Measurements from ENCODE around the gene QPCTL.

Gene QPCTL

DNA sequence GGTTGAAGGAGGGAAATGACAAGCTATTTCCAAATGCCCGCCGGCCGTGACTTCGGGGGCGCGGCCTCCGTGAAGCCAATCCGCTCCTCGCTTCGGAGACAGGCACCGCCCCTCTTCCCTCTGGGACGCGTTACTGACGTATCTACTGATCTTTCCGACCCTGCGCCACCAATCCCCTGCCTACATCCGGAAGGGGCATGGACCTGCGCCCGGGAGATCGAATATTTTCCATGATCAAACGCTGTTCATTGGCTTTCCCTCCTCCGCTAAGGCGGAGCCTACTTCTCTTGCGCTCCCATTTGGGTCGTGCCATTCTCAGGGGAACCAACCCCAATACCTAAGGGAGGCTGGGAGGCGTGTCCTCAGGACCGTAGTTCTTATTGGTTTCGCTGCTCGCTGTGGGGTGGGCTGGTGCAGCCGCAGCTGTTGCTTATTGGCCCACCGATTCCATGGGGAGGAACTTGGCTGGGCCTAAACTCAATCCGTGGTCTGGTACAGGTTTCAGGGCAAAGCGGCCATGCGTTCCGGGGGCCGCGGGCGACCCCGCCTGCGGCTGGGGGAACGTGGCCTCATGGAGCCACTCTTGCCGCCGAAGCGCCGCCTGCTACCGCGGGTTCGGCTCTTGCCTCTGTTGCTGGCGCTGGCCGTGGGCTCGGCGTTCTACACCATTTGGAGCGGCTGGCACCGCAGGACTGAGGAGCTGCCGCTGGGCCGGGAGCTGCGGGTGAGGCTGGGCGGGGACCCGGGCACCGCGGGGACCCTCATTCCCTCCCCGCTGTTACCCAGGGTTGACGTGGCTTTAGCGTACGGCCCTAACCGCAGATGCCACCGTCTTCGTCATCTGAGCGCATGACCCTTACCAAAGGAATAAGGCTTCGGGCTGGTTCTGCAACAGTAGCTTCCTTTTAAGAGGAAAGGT lies at the start of gene QPCTL:
QPCTL (plus strand) TSS at position 480 of the 919 bp plus-strand sequence; CDS start at position 518, 38 bp downstream.
- DNase-seq: peak; percentile 94

DNA sequence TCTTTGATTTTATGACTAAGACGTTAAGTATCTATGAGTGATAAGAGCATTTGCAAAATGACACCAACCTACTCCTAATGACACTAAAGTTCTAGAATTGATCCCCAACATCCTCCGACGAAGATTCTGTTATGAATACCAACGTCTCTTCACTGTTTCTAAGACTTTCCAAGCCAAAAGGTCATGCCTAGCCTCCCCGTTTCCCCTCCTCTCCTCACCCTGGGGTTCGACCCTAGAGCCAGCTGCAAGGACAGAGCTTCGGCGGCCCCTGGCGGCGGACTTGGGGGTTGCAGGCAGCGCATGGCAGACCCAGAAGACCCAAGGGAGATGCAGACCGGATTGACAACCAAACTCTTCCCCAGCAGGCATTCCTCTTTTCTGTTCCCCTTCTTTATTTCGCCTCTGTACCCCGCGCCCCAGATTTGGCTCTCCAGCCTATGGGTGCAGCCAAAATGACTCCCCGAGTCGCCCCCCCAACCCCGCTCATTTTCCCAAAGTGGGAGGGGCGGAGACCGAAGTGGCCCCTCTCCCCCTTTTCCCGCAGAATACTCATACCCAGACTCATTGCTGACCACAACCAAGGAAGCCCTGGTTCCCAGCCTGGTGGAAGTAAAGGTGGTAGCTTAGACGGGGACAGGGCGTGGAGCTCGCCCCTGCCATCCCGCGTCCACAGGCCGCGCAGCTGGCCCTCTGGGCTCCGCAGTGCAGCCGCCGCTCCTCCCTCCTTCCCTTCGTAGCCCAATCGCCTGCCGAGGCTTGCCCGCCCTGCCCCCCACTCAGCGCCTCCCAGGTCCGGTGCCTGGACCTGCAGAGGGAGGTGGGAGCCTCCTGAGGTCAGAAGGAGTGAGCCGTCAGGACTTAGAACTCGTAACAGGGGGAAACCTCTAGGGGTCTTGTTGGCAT lies 49.2 kb upstream of the QPCTL start:
- peak; percentile 89 for DNase-seq

DNA sequence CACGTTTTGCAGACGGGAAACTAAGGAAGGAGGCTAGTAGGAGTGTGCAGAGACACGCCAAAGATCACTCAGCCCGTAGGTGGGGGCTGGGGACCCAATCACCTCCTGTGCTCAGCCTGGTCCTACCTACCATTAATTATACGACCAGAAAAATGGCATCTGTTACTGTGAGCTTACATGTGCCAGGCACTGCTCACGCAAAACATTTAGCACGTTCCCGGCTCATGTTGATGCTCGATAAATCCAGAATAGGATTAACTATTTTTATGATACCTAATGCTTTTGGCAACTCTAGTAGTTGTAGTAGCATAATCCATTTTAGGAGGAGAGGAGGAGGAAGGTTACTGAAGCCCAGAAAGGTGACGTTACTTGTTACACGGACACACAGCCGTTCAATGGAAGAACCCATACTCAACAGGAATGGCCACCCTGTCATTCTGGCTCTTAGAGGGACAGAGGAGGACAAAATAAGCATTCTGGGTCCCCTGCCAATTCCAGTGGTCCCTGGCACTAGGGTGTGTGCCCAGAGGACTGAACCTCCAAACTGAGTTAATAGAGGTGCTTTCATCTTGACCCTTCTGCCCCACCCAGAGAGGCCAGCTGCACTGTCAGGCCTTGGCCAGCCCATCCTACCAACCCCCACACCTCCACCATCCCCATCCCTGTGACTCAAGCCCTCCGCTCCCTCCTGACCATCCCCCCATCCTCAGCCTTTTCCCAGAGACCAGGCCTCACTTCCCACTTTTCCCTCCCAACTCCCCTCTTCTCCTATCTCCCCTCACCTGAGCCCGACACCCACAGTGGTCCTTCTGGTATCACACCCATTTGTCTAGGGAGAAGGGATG lies 48.3 kb upstream of the QPCTL start:
- no peak for DNase-seq

DNA sequence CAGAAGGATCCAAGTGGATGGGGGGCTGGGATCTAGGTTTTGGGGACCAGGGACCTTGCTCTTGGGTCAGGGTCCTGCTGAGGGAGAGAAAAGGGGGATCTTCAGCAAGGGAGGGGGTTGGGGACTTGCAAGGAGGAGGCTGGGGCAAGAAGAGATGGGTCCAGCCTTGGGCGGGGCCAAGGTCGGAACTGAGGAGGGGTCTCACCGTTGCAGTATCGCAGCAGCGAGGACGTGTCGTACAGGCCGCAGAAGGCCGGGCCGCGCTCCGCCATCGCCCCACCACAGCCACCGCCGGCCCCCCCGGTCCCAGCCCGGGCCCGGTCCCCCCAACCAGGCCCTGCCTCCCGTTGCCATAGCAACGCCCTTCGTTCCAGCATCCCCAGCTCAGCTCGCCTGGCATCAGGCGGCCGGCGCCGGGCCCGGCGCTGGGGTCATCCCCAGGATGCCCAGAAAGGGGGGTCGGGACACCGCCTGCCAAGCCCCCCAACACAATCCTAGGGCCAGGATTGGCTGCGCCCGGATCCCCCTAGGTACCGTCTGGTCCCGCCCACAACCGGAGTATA lies 47.3 kb upstream of the QPCTL start:
- no peak for DNase-seq

DNA sequence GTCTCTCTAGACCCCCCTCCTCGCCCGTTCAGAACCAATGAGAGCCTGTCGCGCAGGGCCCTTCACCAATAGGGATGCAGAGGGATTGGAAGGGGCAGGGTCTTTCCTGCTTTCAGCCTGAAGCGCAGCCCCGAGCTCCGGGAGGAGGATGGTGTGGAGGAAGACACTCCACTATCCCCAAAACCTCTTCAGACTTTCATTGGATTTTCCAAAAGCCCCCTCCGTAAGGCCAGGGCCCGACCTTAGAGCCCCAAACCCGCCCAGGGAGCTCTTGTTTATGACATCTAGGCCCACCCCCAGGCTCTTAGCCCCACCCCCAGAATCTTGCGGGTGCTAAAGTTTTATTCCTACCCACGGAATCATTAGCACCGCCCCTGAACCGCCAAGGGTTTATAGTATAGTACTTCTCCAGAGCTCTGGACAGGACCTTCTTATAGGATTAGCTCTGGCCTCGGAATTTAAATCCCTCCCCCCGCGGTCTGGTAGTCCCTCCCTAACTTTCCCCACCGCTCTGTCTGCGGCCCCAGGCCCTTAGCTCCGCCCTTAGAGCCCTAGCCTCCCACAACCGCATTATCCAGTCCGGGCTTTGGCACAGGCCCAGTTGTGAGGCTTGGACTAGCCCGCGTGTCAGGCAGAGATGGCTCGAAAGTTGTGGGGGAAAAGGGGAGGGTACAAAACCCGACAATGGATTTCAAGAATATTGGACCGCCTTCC lies 46.7 kb upstream of the QPCTL start:
- peak; percentile 68 for DNase-seq

DNA sequence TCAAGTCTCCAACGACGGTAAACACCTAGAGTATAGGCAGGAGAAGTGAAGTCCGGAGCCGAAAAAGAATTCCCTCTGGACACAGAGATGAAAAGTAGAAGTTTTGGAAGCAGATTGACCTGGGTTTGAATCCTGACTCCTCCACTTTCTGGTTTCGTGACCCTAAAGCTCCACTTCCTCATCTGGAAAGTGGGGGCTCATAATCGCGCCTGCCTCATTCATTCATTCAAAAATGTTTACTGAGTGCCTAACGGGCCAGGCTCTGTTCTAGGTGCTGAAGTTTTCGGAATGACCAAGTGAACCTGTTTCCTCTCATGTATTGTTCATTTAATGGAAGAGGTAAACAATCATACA lies 46.1 kb upstream of the QPCTL start:
- no peak for DNase-seq

DNA sequence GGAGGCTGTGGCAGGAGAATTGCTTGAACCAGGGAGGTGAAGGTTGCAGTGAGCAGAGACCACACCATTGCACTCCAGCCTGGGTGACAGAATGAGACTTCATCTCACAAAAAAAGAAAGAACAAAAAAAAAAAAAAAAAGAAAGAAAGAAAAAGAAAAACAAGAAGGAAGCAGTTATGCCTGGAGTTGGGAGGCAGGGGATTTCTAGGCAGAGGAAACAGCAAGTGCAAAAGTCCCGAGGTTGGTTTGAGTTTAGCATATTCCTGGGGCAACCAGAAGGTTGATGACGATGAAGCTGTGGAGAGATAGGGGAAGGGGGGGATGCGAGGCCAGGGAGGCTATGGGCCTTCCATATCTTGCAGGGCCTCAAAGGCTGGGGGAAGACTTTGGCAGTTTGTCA lies 41.7 kb upstream of the QPCTL start:
- no peak for DNase-seq

DNA sequence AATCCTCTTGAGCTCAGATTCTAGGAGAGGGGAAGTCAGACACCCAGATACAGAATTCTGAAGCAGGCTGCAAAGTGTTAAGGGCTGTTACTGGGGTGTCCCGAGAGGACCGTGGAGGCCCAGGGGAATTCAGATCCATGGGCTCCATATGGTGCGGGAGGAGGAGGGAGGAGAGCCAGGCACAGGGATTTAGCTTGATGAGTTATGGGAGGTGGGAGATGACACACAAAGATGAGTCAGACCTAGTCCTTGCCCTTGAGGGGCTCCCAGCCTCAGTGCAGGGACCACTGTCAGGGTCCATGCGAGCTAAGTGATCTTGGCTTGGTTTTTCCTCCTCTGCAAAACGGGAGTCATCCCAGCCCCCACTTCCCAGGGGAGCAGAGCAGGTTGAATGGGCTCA lies 38.8 kb upstream of the QPCTL start:
- no peak for DNase-seq

DNA sequence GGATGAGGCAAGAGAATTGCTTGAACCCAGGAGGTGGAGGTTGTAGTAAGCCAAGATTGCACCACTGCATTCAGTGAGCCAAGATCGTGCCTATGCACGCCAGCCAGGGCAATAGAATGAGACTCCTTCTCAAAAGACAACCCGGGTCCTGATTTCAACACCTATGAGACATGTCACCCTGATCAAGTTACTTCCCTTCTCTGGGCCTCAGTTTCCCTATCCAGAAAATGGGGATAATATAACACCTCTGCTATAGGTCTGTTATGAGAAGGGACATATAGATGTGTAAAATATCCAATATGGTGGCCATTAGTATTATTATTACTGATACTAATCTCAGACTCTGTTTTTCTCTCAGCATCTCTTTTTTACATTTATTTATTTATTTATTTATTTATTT lies 37.4 kb upstream of the QPCTL start:
- no peak for DNase-seq

DNA sequence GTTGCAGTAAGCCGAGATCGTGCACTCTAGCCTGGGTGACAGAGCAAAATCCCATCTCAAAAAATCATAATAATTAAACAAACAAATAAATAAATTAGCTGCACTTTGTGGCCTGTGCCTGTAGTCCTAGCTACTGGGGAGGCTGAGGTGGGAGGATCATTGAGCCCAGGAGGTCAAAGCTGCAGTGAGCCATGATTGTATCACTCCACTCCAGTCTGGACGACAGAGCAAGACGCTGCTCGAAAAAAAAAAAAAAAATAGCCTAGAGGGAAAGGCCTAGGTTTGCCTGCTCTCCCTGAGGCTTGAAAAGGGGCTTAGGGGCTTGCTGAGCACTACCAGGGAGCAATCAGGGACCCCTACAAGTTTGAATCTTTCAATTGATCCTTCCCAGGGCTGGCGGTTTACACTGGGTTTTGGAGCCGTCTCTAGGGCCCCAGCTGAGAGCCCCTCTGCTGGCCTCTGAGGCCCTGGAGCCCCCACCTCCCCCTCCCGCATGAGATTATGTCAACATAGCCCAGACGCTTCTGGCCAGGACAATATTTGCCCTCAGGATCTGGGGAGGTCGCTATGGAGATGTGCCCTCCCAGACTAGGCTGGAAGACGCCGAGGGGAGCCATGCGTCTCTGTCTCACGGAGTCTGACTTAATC lies 34.8 kb upstream of the QPCTL start:
- DNase-seq: no peak

DNA sequence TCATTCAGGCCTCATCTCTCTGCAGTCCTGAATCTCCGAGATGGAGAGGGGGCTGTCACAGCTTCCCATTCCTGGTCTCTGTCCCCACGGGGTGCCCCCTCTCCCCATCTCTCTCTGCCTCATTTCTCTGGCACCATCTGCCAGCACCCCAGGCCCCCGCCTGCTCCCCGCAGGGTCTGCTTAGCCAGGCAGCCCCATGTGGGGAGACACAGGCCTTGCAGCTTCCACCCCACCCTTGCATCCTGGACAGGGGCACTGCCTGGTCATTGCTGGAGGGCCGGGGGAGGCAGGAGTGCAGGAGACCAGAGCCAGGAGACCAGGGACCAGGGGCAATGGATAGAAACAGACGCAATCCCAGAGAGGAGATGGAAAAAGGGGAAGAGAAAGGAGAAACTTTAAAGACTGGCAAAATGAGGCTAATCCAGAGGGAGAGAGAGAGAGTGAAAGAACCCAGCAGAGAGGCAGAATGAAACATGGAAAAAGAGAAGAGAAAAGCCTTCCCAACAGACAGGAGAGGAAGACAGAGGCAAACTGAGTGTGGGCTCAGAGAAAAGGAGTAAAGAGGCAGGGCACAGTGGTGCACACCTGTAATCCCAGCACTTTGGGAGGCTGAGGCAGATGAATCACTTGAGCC lies 33.3 kb upstream of the QPCTL start:
- DNase-seq: no peak

DNA sequence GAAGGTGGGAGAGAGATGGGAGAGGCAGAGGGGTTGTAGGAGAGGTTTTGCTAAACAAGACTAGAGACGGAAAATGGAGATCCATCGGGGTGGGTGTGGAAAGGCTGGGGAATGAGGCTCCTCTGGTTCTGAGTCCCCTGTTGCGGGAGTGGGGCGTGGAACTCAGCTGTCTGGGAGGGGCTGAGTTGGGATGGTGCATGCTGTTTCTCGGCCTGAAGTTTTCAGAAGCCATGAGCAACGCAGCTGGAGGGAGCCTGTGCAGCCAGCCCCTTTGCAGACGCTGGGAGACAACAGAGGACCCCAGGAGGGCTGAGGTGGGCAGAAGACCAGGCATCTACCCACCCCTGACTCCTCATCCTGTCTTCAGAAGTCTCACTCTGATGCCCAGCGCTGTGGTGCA lies 31.8 kb upstream of the QPCTL start:
- no peak for DNase-seq

DNA sequence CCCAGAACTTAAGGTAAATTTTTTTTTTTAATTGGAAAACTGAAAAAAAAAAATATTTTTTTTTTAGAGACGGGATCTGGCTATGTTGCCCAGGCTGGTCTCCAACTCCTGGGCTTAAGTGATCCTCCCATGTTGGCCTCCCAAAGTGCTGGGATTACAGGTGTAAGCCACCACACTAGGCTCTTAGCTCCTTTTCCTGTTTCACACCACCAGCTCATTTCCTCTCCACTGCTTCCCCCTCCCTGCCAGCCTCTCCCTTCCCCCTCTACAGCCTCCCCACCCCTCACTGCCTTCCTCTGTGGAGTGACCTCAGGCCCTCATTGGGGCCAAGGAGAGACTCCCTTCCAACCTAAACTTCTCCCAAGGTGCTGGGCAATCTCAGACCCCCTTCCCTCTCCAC lies 28.7 kb upstream of the QPCTL start:
- DNase-seq: no peak

DNA sequence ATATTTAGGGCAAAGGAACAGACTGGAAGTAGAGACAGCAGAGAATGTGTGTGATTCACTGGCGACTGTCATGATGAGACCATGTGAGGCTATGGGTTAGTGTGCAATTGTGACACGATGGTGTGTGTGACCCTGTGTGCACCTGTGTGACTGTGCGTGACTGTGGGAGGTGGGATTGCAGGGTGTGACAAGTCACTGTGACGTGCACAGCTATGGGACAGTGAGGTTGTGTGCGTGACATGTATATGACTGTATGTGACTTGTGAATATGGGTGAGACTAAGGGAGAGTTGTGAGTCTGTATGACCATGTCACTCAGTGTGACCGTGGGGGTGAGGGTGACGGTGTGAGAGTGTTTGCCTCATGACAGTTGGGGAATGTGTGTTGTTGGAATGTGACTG lies 27.9 kb upstream of the QPCTL start:
- DNase-seq: no peak

DNA sequence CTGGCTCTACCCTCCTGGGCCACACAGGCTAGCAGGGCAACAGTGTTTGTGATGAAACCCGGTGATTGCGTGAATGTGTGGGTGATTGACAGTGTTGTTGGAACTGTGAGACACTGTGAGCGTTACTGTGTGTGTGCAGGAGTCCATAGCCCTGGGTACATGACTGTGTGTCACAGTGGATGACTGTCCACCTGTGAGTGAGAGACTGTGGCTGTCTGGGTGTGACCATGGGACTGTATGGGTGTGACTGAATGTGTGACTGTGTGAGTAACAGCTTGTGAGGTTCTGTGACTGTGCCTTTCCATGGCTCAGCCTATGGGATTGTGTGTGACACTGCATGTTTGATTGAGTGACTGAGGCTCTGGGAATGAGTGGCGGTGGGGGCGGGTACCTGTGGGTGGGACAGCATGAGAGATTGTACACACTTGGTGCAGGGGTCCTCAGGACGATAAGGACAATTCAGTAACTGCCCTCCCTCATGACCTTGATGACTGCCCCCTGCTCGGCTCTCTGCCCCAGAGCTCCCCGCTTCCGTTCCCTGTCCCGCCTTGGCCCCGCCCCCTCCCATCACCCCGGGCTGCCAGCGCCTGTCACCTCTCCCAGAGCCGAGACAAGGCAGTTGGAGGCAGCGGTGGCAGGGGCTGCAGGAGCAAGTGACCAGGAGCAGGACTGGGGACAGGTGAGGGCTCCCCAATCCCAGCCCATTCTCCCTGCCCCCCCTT lies 24.7 kb upstream of the QPCTL start, which contains the start of gene GIPR:
GIPR (plus strand) TSS at position 602 of the 722 bp plus-strand sequence. CDS start 1,300 bp downstream, outside the sequence.
- peak; percentile 47 for DNase-seq

DNA sequence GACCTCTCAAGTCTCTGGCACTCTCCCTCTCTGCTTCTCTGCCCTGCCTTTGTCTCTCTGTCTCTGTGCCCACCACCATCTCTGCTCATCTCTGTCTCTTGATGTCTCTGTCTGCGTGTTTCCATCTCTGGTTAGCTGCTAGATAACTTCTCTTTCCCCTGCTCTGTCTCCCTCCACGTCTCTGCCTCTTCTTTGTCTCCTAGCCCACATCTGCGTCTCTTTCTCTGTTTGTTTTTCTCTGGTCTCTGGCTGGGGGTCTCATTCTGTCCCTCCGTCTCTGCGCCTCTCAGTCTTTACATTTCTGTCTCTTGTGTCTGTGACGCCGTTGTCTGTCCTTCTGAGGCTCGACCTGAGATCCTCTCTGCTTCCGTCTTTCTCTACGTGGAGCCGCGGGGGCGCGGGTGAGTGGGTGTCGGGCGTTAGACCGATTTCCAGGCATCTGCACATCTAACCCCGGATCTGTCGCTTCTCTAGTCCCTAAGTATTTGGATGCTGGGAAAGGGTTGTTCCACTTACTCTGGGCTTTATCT lies 24.1 kb upstream of the QPCTL start:
- DNase-seq: no peak

DNA sequence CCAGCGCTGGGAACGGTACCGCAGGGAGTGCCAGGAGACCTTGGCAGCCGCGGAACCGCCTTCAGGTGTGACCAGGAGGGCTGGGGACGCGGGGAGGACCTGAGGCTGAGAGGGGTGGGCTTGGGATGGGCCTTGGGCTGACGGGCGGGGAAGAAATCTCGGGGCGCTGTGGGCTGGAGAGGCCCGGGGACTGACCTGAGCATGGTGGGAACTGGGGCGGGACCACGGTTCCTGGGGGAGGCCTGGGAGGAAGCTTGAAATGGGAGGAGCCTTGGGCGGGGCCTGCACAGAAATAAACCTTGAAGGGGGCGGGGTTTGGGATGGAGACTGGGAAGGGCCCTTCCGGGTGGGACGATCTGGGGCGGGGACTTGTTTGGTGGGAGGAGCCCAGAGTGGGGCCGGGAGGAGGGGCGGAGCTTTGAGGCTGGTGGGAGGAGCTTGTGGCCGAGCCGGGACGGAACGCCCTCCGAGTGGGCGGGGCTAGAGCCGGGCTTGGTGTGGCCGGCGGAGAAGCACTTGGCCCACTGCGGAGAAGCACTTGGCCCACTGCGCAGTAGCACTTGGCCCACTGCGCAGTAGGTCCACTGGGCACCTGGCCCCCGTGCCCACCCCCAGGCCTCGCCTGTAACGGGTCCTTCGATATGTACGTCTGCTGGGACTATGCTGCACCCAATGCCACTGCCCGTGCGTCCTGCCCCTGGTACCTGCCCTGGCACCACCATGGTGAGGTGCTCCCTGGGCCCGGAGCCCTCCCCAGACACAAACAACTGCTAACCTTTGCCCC lies 21.6 kb upstream of the QPCTL start:
- DNase-seq: peak; percentile 51

DNA sequence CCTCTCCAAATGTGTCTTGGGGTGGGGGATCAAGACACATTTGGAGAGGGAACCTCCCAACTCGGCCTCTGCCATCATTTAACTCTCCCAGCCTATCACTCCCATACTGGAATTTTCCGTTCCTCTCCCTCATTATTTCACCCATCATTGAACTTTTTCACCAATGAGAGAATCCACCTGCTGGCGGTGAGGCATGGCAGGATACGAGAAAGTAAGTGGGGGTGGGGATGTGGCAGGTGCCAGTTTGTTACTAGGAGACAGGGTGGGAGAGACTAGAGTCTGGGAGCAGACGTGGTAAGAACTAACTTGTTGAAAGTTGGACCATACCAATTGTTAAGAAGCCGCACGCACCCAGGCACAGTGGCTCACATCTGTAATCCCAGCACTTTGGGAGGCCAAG lies 17.5 kb upstream of the QPCTL start:
- no peak for DNase-seq

DNA sequence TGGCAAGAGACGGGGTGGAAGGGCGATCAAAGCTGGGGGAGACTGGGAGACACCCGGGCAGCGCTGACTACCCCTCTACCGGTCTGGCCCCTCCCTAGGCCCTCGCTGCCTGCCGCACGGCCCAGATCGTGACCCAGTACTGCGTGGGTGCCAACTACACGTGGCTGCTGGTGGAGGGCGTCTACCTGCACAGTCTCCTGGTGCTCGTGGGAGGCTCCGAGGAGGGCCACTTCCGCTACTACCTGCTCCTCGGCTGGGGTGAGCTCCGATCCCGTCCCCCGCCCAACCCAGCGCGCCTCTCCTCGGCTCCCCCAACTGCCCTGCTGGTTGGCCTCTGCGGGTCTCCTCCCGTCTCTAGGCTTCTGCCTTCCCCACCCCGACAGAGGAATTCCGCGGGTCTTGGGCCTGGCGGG lies 15.6 kb upstream of the QPCTL start:
- peak; percentile 40 for DNase-seq

Measured in activated CD4-positive, alpha-beta T cell treated with anti-CD3 and anti-CD28 coated beads, Interleukin-2, amount 50 U/mL, for 1 hour (primary cell).